ENCODE measurements around the gene HOXB13.

The HOXB13 gene

GRCh38 chr17:48757524-48757961 is 29.0 kb upstream of the HOXB13 start:
- Histone ChIP-seq H3K9ac (ENCODE audit: low read depth in 1 of 2, low read length in 2 of 2) (peak overlapping the region; percentile 1 to 14), H3K27ac (ENCODE audit: low read depth in 2 of 2, low read length in 2 of 2) (peak overlapping the region; percentile 73 to 87), H3K4me3 (ENCODE audit: low read length in 2 of 2) (no peak overlapping the region), H3K9me3 (ENCODE audit: control insufficient read depth in 2 of 2, low read length in 2 of 2) (no peaks in the 10 kb centered on the region), H3K36me3 (ENCODE audit: control insufficient read depth in 2 of 2, insufficient read depth in 2 of 2, low read length in 2 of 2) (no peaks in the 10 kb centered on the region), H3K27me3 (ENCODE audit: control insufficient read depth in 2 of 2, insufficient read depth in 2 of 2, low read length in 2 of 2) (peaks cover 8 to 37% of the 10 kb centered on the region in 2 donors), H3K4me1 (ENCODE audit: control insufficient read depth in 2 of 2, insufficient read depth in 2 of 2, low read length in 2 of 2) (peaks cover 33 to 34% of the 10 kb centered on the region in 2 donors)

- Histone ChIP-seq H3K4me1 (ENCODE audit: control insufficient read depth in 2 of 2, insufficient read depth in 2 of 2, low read length in 2 of 2) (peaks cover 33 to 34% of the 10 kb centered on the region in 2 donors), H3K27ac (ENCODE audit: low read depth in 2 of 2, low read length in 2 of 2) (peak overlapping the region; percentile 73 to 87), H3K4me3 (ENCODE audit: low read length in 2 of 2) (peak overlapping the region in 1 of 2 donors; percentile 11), H3K36me3 (ENCODE audit: control insufficient read depth in 2 of 2, insufficient read depth in 2 of 2, low read length in 2 of 2) (no peaks in the 10 kb centered on the region), H3K27me3 (ENCODE audit: control insufficient read depth in 2 of 2, insufficient read depth in 2 of 2, low read length in 2 of 2) (peaks cover 12 to 40% of the 10 kb centered on the region in 2 donors), H3K9ac (ENCODE audit: low read depth in 1 of 2, low read length in 2 of 2) (peak overlapping the region in 1 of 2 donors; percentile 13), H3K9me3 (ENCODE audit: control insufficient read depth in 2 of 2, low read length in 2 of 2) (no peaks in the 10 kb centered on the region)
Observed at GRCh38 chr17:48756830-48757251, 28.3 kb upstream of the HOXB13 start.

- H3K9ac ChIP-seq (ENCODE audit: low read depth in 1 of 2, low read length in 2 of 2): no peak overlapping the region
- H3K27me3 ChIP-seq (ENCODE audit: control insufficient read depth in 2 of 2, insufficient read depth in 2 of 2, low read length in 2 of 2): peaks cover 21 to 52% of the 10 kb centered on the region in 2 donors
- no peaks in the 10 kb centered on the region for H3K9me3 ChIP-seq (ENCODE audit: control insufficient read depth in 2 of 2, low read length in 2 of 2)
- H3K4me3 ChIP-seq (ENCODE audit: low read length in 2 of 2): peak overlapping the region in 1 of 2 donors; percentile 26
- no peaks in the 10 kb centered on the region for H3K36me3 ChIP-seq (ENCODE audit: control insufficient read depth in 2 of 2, insufficient read depth in 2 of 2, low read length in 2 of 2)
- H3K4me1 ChIP-seq (ENCODE audit: control insufficient read depth in 2 of 2, insufficient read depth in 2 of 2, low read length in 2 of 2): peaks cover 20 to 27% of the 10 kb centered on the region in 2 donors
- no peak overlapping the region for H3K27ac ChIP-seq (ENCODE audit: low read depth in 2 of 2, low read length in 2 of 2)
Observed at GRCh38 chr17:48755356-48755755, 26.8 kb upstream of the HOXB13 start.

- Histone ChIP-seq H3K27ac (ENCODE audit: low read depth in 2 of 2, low read length in 2 of 2) (no peak overlapping the region), H3K9me3 (ENCODE audit: control insufficient read depth in 2 of 2, low read length in 2 of 2) (no peaks in the 10 kb centered on the region), H3K27me3 (ENCODE audit: control insufficient read depth in 2 of 2, insufficient read depth in 2 of 2, low read length in 2 of 2) (peaks cover 21 to 58% of the 10 kb centered on the region in 2 donors), H3K4me1 (ENCODE audit: control insufficient read depth in 2 of 2, insufficient read depth in 2 of 2, low read length in 2 of 2) (peaks cover 20 to 25% of the 10 kb centered on the region in 2 donors), H3K9ac (ENCODE audit: low read depth in 1 of 2, low read length in 2 of 2) (no peak overlapping the region), H3K36me3 (ENCODE audit: control insufficient read depth in 2 of 2, insufficient read depth in 2 of 2, low read length in 2 of 2) (no peaks in the 10 kb centered on the region), H3K4me3 (ENCODE audit: low read length in 2 of 2) (peak overlapping the region in 1 of 2 donors; percentile 26)
Observed at GRCh38 chr17:48754500-48755261, 26.1 kb upstream of the HOXB13 start.

- no peak overlapping the region for H3K4me3 ChIP-seq (ENCODE audit: low read length in 2 of 2)
- H3K9me3 ChIP-seq (ENCODE audit: control insufficient read depth in 2 of 2, low read length in 2 of 2): no peaks in the 10 kb centered on the region
- H3K9ac ChIP-seq (ENCODE audit: low read depth in 1 of 2, low read length in 2 of 2): no peak overlapping the region
- no peaks in the 10 kb centered on the region for H3K36me3 ChIP-seq (ENCODE audit: control insufficient read depth in 2 of 2, insufficient read depth in 2 of 2, low read length in 2 of 2)
- peaks cover 21 to 66% of the 10 kb centered on the region in 2 donors for H3K27me3 ChIP-seq (ENCODE audit: control insufficient read depth in 2 of 2, insufficient read depth in 2 of 2, low read length in 2 of 2)
- H3K27ac ChIP-seq (ENCODE audit: low read depth in 2 of 2, low read length in 2 of 2): no peak overlapping the region
- peaks cover 18 to 25% of the 10 kb centered on the region in 2 donors for H3K4me1 ChIP-seq (ENCODE audit: control insufficient read depth in 2 of 2, insufficient read depth in 2 of 2, low read length in 2 of 2)
Observed at GRCh38 chr17:48753794-48754499, 25.4 kb upstream of the HOXB13 start.

- Histone ChIP-seq H3K4me1 (ENCODE audit: control insufficient read depth in 2 of 2, insufficient read depth in 2 of 2, low read length in 2 of 2) (peaks cover 12 to 20% of the 10 kb centered on the region in 2 donors), H3K36me3 (ENCODE audit: control insufficient read depth in 2 of 2, insufficient read depth in 2 of 2, low read length in 2 of 2) (no peaks in the 10 kb centered on the region), H3K4me3 (ENCODE audit: low read length in 2 of 2) (no peak overlapping the region), H3K9me3 (ENCODE audit: control insufficient read depth in 2 of 2, low read length in 2 of 2) (no peaks in the 10 kb centered on the region), H3K27ac (ENCODE audit: low read depth in 2 of 2, low read length in 2 of 2) (no peak overlapping the region), H3K27me3 (ENCODE audit: control insufficient read depth in 2 of 2, insufficient read depth in 2 of 2, low read length in 2 of 2) (peaks cover 22 to 74% of the 10 kb centered on the region in 2 donors), H3K9ac (ENCODE audit: low read depth in 1 of 2, low read length in 2 of 2) (no peak overlapping the region)
Observed at GRCh38 chr17:48752399-48753288, 24.1 kb upstream of the HOXB13 start.

GRCh38 chr17:48751733-48752398 is 23.3 kb upstream of the HOXB13 start:
- Histone ChIP-seq H3K36me3 (ENCODE audit: control insufficient read depth in 2 of 2, insufficient read depth in 2 of 2, low read length in 2 of 2) (no peaks in the 10 kb centered on the region), H3K27ac (ENCODE audit: low read depth in 2 of 2, low read length in 2 of 2) (no peak overlapping the region), H3K4me3 (ENCODE audit: low read length in 2 of 2) (no peak overlapping the region), H3K9me3 (ENCODE audit: control insufficient read depth in 2 of 2, low read length in 2 of 2) (no peaks in the 10 kb centered on the region), H3K4me1 (ENCODE audit: control insufficient read depth in 2 of 2, insufficient read depth in 2 of 2, low read length in 2 of 2) (peaks cover 4 to 12% of the 10 kb centered on the region in 2 donors), H3K9ac (ENCODE audit: low read depth in 1 of 2, low read length in 2 of 2) (no peak overlapping the region), H3K27me3 (ENCODE audit: control insufficient read depth in 2 of 2, insufficient read depth in 2 of 2, low read length in 2 of 2) (peaks cover 28 to 80% of the 10 kb centered on the region in 2 donors)

GRCh38 chr17:48751172-48751571 is 22.6 kb upstream of the HOXB13 start:
- Histone ChIP-seq H3K27me3 (ENCODE audit: control insufficient read depth in 2 of 2, insufficient read depth in 2 of 2, low read length in 2 of 2) (peaks cover 30 to 84% of the 10 kb centered on the region in 2 donors), H3K9me3 (ENCODE audit: control insufficient read depth in 2 of 2, low read length in 2 of 2) (no peaks in the 10 kb centered on the region), H3K27ac (ENCODE audit: low read depth in 2 of 2, low read length in 2 of 2) (no peak overlapping the region)

More at GRCh38 chr17:48751172-48751571, 22.6 kb upstream of the HOXB13 start:
- Histone ChIP-seq H3K36me3 (ENCODE audit: control insufficient read depth in 2 of 2, insufficient read depth in 2 of 2, low read length in 2 of 2) (no peaks in the 10 kb centered on the region), H3K4me1 (ENCODE audit: control insufficient read depth in 2 of 2, insufficient read depth in 2 of 2, low read length in 2 of 2) (peaks cover 0 to 9% of the 10 kb centered on the region in 2 donors), H3K4me3 (ENCODE audit: low read length in 2 of 2) (no peak overlapping the region), H3K9ac (ENCODE audit: low read depth in 1 of 2, low read length in 2 of 2) (no peak overlapping the region)
